SIG-M5 treated with dmso at 0.1 percent for 504 hours (cell line): Measurements from ENCODE around the gene PLEKHG7.
"Not testable (repeated sequence)": the region's sequence is repeated elsewhere in the genome, so short reads cannot be mapped to it uniquely, and the experiment has no call there.

Source experiments
- DNase-seq: peaks from one replicate; lab custom pipeline; 2025; ENCODE audit not compliant: unreplicated experiment; lab: John Stamatoyannopoulos, UW

PLEKHG7 gene, protein sequence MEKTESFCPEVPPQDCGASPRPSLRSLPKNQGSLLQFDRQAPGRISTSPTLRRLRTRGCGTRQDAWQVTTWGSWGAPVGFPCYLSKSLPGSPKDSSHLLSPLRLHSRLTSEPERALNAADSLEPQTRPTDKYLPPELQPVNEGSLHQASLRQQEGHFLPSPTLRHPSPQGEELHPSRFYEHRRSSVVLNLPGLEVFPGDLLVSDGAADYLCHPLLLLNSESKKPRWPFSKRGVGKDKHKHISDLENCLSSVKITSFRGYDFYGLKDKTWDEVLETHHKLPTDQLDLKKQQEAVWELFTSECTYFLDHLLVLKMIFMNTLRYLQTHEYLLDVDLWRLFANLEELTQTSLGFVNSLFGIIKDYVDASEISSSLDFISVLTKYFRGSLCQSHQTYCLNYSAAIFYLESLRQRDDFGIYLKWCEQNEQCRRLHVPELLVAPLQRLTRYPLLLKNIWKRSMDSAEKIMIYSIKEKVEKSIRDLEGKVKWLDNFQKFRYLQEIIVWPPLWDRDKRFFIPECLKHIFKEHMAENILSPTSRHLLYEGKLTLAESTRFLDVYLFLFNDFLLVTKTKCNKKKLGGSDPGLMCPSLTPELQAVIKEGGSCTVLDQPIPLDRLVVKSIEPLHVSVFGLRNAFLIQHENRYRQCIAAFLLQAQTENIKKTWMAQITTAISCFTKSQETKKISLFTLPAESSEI

DNA sequence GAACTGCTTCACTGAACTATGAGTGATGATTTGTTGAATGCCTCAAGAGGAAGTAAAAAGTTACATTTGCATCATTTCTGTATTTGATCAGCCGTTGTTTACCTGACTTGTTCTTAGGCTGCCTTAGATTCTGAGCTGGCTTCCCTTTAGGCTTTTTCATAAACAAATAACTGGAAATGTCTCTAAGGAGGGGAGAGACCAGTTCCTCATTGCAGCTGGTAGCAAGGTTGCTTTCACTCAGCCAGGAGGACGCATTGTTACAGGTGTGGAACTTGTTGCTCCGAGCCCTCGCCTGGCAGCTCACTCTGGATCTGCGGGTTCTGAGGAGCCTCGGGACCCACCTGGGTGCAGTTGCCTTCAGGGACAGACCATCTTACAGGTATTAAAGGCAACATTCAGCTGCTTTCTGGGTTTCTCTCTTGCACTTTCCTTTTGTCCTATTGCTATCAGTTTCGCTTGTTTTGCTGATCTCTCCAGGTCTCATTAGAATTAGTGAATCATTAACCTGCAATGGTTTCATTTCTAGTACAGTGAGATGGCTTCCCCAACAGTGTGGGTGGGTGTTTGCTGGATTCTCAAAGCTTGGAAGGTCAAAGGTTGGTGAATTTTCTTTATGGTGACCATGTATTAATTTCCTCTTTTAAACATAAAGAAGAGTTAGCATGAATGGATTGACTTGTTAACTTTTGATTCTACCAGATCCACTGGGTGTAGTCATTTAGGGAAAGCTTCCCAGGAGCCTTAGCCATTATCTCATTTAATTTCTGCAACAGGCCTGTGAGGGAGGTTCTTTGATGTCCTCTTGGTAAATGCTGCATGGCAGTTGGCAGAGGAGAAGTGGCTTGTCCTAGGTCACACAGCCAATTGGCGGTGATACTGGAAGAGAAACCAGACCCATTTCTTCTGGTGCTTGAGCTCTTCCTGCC, at the start of gene PLEKHG7:
PLEKHG7 (plus strand) TSS at position 236 of the 926 bp plus-strand sequence. CDS start 3,643 bp downstream, outside the sequence.
- DNase-seq, result no peak

DNA sequence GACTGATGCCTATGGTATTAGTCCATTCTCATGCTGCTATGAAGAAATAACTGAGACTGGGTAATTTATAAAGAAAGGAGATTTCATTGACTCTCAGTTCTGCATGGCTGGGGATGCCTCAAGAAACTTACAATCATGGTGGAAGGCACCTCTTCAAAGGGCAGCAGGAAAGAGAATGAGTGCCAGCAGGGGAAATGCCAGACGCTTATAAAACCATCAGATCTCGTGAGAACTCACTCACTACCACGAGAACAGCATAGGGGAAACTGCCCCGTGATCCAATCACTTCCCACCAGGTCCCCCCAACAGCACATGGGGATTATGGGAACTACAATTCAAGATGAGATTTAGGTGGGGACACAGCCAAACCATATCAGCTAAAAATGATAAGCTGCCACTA, 48.5 kb upstream of the PLEKHG7 start:
- not testable (repeated sequence) for DNase-seq

DNA sequence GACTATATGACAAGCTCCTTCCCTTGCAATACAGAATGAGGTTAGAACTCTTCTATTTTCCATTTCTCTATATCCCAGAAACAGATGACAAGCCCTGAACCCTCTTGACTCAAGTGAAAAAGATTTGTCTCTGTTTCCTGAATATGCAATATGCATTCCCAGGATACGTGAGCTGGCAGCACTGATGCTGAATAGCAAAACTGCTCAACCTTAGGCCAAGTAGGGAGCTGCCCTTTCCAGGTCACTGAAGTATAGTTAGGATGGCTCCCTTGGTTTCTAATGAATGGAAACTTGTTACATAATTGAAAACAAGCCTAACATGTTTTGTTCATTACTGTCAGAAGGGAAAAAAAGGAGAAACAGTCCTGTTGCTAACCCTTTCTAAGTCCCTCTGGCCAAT, 47.9 kb upstream of the PLEKHG7 start:
- no peak for DNase-seq

DNA sequence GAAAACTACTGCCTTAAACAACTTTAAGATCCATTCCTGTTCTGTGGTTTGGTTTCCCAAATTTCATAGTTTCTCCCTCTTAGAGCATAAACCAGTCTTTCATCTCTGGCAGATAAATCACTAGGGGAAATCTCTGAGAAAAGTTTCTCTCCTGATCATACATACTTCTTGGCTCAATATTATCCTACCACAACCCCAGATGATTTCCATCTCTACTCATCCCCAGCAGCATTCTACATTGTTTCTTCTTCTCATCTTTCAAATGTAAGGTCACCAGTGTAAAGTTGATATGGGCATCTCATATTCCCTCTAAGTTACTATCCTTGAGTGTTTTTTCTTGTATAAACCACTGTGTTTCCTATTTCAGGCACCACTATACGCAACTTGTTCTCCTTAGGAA, 45.9 kb upstream of the PLEKHG7 start:
- DNase-seq, result no peak

DNA sequence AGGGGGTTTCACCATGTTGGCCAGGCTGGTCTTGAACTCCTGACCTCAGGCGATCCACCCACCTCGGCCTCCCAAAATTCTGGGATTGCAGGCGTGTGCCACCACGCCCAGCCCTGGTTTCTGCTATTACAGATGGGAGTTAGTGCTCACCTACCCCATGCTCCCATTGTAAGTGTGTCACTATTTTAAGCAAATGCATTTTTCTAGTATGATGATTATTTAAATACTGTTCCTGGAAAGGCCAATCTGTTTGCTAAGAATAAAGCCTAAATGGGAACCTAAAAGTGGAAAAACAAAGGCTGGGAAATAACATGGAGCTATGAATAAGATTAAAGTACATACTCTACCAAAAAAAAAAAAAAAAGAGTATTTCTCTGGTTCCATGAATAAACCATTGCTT, 45.0 kb upstream of the PLEKHG7 start:
- DNase-seq, result no peak

DNA sequence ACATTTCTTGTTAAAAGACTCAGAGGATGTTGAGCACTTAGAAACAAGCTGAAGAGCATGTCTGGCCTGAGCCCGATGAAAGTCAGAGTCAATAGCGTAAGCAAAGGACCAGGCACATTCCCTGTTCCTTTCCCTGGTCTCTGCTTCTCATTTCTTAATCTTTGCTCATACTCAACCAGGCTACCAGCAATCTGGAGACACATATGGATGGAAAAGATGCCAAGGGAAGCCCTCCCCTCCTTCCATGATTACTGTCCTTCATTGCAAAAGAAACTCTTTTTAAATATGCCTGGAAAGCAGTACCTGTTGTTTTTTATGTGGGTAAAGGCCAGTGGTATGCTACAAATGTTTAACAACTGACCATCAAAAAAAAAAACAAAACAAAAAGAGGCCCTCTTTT, 44.2 kb upstream of the PLEKHG7 start:
- no peak for DNase-seq

DNA sequence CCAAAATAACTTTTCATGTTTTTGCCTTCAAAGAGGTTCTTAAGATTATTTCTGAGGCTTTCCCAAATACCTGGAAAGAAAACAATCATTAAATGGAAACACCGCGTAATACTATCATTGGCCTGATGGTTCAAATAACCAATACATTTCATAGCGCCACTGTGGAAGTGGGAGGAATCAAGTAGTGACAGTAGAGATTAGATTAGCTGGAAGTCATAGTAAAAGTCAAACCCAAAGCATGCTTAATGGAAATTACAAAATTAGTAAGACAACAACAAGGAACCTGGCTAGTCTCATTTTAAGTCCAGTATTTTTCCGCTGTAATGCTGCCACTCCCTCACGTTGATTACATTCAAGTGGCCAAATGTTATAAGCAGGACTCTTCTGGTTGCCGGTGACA, 41.5 kb upstream of the PLEKHG7 start:
- no peak for DNase-seq

DNA sequence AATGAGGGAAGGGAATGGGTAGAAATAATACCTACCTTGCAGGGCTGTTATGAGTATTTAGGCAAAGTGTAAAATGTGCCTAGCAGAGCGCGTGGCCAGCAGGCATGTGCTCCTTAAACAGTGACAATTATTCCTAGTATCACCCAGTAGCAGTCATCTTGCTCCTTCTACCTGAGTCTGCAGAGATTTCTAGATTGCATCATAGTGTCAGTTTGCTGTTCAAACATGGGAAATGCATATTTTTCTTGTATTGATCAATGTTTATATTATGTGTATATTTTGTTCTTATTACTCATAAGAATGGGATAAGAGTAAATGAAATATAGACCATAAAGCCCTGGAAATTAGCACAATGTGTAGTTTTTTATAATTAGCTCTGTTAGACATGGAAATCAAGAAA, 37.3 kb upstream of the PLEKHG7 start:
- DNase-seq, result no peak

DNA sequence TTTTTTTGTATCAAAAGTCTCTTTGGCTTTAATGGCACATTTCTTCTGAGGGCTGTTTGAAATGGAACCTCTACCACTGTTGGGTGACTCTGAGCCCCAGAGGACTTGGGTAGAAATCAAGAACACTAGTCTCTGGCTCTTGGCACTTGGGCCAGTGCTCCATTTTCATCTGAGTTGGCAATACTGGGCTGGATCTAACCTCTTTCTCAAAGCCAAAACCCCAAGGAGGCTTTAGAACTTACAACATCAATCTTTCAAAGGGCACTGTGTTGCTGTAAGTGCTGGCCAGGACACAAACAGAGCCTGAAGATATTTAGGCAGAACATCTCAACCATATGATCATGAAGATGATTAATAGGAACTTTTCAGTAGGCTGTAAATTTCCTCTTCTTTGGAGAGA, 34.0 kb upstream of the PLEKHG7 start:
- no peak for DNase-seq

DNA sequence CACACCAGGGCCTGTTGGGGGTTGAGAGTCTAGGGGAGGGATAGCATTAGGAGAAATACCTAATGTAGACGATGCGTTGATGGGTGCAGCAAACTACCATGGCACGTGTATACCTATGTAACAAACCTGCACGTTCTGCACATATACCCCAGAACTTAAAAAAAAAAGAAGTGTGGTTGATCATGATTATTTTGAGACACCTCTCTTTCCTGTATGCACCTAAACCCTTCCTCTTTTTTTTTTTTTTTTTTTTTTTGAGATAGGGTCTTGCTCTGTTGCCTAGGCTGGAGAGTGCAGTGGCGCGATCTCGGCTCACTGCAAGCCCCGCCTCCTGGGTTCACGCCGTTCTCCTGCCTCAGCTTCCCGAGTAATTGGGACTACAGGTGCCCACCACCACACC, 31.3 kb upstream of the PLEKHG7 start:
- DNase-seq, result not testable (repeated sequence)

DNA sequence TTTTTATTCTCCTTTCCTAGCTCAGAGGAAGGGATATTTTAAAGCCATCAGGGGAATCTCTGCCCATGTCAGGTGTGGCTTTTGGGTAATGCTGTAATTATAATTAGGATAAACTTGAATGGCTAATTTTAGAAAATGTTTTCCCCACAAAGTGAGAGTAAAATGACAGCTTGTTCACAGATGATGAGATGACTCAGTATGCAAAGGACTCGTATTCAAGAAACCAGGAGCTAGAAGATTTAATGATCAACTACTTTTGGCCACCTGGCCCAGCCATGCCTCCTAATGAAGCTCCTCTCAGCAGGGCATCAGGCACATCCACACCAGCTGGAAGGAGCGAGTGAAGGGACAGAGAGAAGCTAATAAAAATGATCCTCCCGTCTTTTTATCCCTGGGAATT, 29.0 kb upstream of the PLEKHG7 start:
- no peak for DNase-seq

DNA sequence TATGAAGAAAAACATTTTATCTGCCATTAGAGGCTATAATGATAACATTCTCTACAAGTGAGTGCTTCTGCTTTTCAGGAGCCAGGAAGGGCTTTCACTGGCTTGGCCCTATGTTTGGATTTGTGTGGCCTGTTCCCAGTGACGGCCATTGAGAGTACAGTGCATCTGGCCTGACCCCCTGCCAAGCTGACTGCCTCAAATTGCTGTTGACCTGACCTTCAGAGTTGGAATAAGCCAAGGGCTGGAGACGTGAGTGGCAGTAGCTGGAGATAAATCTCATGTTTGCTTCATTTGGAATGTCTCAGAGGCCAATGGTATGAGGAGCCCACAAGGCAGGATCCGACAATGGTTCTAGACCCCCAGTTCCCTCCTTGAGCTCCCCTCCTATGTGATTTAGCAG, 28.3 kb upstream of the PLEKHG7 start:
- DNase-seq, result no peak

DNA sequence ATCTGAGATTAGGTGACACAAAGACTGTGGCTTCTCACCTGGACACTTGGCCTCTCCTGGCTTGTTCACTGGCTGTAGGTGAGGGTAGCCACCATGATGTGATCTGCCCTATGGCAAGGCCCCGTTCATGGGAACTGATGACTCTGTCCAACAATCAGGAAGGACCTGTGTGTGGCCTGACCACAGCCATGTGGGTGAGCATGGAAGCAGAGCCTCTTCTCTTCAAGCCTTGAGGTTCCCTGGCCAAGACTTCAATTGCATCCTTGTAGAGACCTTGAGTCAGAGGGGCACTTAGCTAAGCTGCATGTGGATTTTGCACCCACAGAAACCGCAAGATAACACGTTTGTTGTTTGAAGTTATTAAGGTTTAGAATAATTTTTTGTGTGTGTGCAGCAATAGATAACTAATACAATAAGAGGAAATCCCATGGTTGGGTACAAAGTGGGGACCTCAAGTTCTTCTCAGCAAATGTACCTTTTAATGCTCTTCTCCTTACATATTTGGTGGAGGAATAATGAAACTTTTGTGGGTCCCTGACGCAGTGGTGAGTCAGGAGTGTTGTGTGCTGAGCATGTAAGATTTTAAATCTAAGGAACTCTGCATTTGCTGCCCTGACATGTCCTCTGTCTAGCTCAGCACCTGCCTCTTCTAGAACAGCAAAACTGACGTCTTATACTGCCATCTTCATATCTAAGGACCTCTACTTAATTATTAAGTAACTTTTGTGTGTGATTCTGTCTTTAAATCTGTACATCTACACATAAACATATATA, 27.5 kb upstream of the PLEKHG7 start:
- DNase-seq, result no peak

DNA sequence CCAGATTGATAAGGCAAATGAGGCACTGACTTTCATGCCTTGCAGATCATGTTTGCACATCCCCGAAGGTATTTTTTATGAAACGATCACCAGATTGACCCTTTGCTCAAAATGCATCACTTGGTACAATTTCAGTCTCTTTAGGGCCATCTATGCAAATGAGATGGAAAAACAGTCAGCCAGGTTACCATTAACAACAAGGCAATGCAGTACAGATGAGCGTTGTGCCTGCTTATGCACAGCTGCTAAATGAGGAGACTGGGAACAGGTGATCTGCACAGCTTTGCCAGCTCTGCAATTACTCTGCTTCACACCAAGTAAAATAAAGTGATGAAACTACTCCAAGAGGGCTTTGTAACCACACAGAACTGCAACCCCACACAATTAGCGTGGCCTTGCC, 26.1 kb upstream of the PLEKHG7 start:
- no peak for DNase-seq

DNA sequence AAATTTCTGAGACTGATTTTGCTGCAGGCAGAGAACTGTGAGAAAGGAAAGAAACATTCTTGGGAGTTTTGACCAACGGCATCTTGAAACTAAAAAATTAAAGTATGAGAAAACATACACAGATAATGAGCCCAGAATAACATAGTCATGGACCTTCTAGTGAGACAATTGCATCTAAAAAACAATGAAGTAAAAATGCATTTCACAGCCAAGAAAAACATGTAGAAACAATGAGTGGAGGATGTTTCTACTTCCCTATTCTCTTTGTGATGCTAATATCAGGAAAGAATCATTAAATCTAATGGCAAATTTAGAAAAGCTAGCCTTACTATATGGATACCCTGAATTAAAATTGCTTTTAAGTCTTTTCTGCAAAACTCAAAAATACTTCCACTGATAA, 12.2 kb upstream of the PLEKHG7 start:
- DNase-seq, result no peak

DNA sequence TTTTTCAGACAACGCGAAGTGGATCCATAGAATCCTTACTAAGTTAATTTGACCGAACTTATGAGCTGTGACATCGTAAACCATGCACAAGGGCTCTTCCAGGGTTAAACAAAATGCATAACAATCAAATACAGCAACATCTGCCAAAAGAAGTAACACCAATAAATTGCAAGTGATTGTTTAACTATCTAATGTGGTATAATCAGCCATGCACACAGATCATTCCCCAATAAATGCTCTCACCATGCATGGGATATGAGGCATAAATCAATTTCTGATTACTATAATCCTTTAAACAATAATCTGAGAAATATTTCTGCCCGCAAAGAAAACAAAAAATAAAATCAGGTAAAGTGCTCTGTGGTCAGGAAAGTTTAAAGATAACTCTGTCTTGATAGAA, 7.7 kb upstream of the PLEKHG7 start:
- no peak for DNase-seq

DNA sequence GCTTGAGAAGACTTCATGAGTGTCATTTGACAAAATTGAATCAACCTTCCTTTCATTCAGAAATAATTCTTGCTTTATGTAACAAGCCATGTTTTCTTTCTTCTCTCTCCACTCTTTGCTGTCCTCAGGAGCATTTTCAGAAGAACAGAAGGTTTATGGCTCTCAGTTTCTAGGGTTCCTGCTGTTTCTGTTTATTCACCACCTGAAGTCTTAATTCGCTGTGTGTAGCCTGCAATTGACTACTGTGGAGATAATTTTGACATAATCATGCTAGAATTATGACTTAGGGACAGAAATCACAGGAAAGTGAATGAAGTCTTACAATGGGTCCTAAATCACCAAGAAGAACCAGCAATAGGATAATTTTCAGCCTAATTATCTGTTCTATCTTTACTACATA, 7.2 kb upstream of the PLEKHG7 start:
- DNase-seq, result no peak

DNA sequence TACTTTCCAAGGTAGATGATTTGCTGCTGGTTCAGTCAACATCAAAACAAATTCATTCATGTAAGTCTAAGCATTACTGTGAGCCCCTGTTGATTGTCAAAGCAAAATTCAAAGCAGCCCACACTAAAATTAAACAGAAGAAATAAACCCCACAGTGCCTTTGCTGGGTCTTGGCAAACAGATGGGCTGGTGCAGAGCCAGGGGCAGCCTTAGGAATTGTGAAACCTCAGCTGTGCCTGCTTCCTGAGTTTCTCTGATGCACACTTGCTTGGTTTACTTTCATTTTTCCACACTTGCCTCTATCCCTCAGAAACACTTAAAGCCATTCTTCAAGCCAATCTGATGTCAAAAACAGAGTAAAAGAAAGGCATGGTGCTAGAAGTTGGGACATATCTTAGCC, 6.6 kb upstream of the PLEKHG7 start:
- DNase-seq, result peak; percentile 31

DNA sequence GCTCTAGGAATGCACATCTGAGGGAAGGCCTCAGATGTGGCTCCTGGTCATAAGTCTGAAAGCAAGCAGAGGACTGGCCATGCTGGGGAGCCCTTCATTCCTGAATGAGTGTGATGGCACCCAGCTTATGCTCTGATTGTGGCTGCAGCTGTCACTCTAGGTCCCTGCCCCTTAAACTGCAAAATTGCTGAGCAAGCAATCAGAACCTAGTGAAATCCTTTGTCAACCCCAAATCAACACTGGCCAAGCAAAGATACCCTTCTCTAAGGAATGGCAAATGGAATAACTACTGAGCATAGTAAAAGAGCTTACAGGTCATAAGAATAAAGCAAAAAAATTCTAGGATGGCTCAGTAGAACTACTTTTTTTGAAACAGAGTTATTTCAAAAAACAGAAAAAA, 4.3 kb upstream of the PLEKHG7 start:
- DNase-seq, result no peak

DNA sequence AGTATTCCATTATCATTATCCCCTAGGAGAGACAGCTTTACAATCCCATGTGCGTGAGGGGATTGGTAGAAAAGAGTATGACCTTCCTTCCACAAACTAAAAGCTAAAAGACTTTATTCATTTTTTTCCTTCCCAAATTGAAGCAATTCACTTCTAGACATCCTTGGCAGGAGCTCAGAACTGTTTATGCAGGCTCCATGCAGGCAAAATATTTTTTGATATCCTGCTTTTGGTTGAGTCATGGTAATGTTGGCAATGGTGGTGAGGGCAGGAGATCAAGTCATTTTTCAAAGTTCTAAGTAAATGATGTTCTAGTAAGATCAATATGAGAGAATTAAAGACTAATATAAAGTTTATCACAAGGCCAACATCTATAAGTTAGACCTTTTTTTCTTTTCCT, 1.3 kb upstream of the PLEKHG7 start:
- DNase-seq, result no peak

DNA sequence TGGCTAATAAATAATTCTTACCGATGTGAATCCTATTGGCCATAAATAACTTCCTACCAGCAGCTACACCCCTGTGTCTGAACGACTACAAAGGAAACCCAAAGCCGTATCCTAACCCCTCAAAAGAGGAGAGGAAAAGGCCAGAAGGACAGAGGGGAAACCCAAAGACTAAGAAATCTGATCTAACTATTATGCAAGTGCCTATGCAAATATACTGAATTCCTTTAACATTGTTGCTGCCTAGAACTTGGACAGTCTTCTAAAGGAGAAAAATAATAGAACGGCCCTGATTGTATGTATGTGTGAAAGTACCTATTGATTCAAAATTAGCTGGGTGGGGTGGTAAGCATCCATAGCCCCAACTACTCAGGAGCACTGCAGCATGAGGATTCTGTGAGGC, 997 bp downstream of the PLEKHG7 start:
- DNase-seq, result no peak
